Measurements from ENCODE around the gene TSHZ3. TPM values are rescaled to one million over a fixed set of nuclear protein-coding genes. Genes with fewer than 3 reads are reported as not detected.

Gene TSHZ3
- total RNA-seq, 1 experiment from 2014 or later = 3.2 TPM

- no peak overlapping the region for H2BK120ac ChIP-seq (ENCODE audit: low read depth, low read length, poor library complexity, severe bottlenecking)
- H3K4ac ChIP-seq (ENCODE audit: low read depth, low read length) = no peak overlapping the region
- no peaks in the 10 kb centered on the region for H3K9me3 ChIP-seq (ENCODE audit: control insufficient read depth, low read depth, low read length)
- no peak overlapping the region for H4K5ac ChIP-seq (ENCODE audit: insufficient read length, low read depth, low read length)
- no CpG with 5 or more reads among the region's 2 CpGs for WGBS (ENCODE audit: extremely low coverage, insufficient read length, low lambda C conversion rate)
- no peak overlapping the region for H3K23ac ChIP-seq (ENCODE audit: insufficient read length, low read depth, low read length)
- no peak overlapping the region for H2AK5ac ChIP-seq (ENCODE audit: insufficient read length, low read length)
- no peak overlapping the region for H3K56ac ChIP-seq (ENCODE audit: insufficient read length, low read depth, low read length)
- H2AFZ ChIP-seq (ENCODE audit: low read length) = no peak overlapping the region
- H2BK20ac ChIP-seq (ENCODE audit: low read depth, low read length, poor library complexity, severe bottlenecking) = no peak overlapping the region
- H3K27ac Mint-ChIP-seq = peak overlapping the region in 1 of 3 experiments; percentile 24; a peak in 1 of 7 replicates
- no peaks in the 10 kb centered on the region for H3K36me3 Mint-ChIP-seq (ENCODE audit: insufficient read depth in 1 of 3, low read depth in 3 of 3)
- H3K14ac ChIP-seq (ENCODE audit: insufficient read depth, low read length) = no peak overlapping the region
- no peak for TF ChIP-seq CTCF (conservative IDR thresholded peaks at IDR 0.05)
- no peak overlapping the region for H3K4me2 ChIP-seq (ENCODE audit: insufficient read depth, insufficient read length, low read length)
- H3K18ac ChIP-seq (ENCODE audit: insufficient read length, low read depth, low read length) = no peak overlapping the region
- no peak overlapping the region for H2BK12ac ChIP-seq (ENCODE audit: insufficient read length, low read depth, low read length)
- H3K4me1 ChIP-seq (ENCODE audit: insufficient read depth, low read length) = no peaks in the 10 kb centered on the region
- DNase-seq = no peak
- H4K20me1 ChIP-seq (ENCODE audit: control insufficient read depth, insufficient read depth, insufficient read length) = no peaks in the 10 kb centered on the region
- H3K79me2 ChIP-seq (ENCODE audit: insufficient read depth, low read length) = no peaks in the 10 kb centered on the region
- H2BK15ac ChIP-seq (ENCODE audit: low read depth, low read length) = no peak overlapping the region
- H3K4me3 Mint-ChIP-seq = no peak overlapping the region
- no peaks in the 10 kb centered on the region for H3K23me2 ChIP-seq (ENCODE audit: insufficient read length, low read depth, low read length, poor library complexity, severe bottlenecking)
- no peak overlapping the region for H3K27ac ChIP-seq (ENCODE audit: insufficient read length, low read depth, low read length)
- H4K91ac ChIP-seq (ENCODE audit: insufficient read length, low read depth, low read length) = peak overlapping the region; percentile 37
- peaks cover 1% of the 10 kb centered on the region for H3K27me3 Mint-ChIP-seq (ENCODE audit: low read depth)
- no peak overlapping the region for H4K8ac ChIP-seq (replicated peaks; ENCODE audit: insufficient read length, low read depth, low read length)
- H3K9ac ChIP-seq (ENCODE audit: extremely low read depth, insufficient read length, low read length) = no peak overlapping the region
- peaks cover 6 to 7% of the 10 kb centered on the region in 2 experiments for H3K4me1 Mint-ChIP-seq
- H3K27me3 ChIP-seq (ENCODE audit: insufficient read depth, low read length) = no peaks in the 10 kb centered on the region
- H3K79me1 ChIP-seq (ENCODE audit: insufficient read depth, low read depth, low read length, poor library complexity, severe bottlenecking) = no peaks in the 10 kb centered on the region
- H3K9me3 Mint-ChIP-seq = no peaks in the 10 kb centered on the region; a peak in 1 of 5 replicates
- H3T11ph ChIP-seq (ENCODE audit: low read length) = no peak overlapping the region
- no peak overlapping the region for H2BK5ac ChIP-seq (ENCODE audit: insufficient read length, low read length)
Observed at GRCh38 chr19:31397308-31397707, 48.1 kb upstream of the TSHZ3 start.
